Fibroblast of lung (primary cell): ENCODE data around the gene CTBP1. TPM values are rescaled to one million over a fixed set of nuclear protein-coding genes. Genes with fewer than 3 reads are reported as not detected.
A peak's percentile ranks its signal among the peaks of the same experiment; 100 is the strongest.

ENCODE experiments used
- DNase-seq, 2 donors: peaks; one replicate each; pipeline versions ENCODE4 v3.0.0 to v3.0.0-alpha.2; 2010; ENCODE audit warnings: low read depth in 2 of 2
- H2AFZ ChIP-seq: 2 replicates; pipeline ENCODE4 v1.5.1; 2012; ENCODE audit warnings: low read length, control low read depth, inconsistent platforms
- H3K27ac ChIP-seq: 2 replicates; pipeline ENCODE4 v1.5.1; 2011; ENCODE audit warnings: low read length, control low read depth; ENCODE audit not compliant: insufficient read depth
- H3K27me3 ChIP-seq: 2 replicates; pipeline ENCODE4 v1.5.1; 2011; ENCODE audit warnings: mild to moderate bottlenecking, low read length; ENCODE audit not compliant: control insufficient read depth, insufficient read depth
- H3K36me3 ChIP-seq: 2 replicates; pipeline ENCODE4 v1.5.1; 2011; ENCODE audit warnings: low read length; ENCODE audit not compliant: control insufficient read depth, insufficient read depth
- H3K4me1 ChIP-seq: 2 replicates; pipeline ENCODE4 v1.5.1; 2011; ENCODE audit warnings: low read length; ENCODE audit not compliant: control insufficient read depth, insufficient read depth; ENCODE audit errors: extremely low read depth
- H3K4me2 ChIP-seq: 2 replicates; pipeline ENCODE4 v1.5.1; 2011; ENCODE audit warnings: low read length, control low read depth; ENCODE audit not compliant: insufficient read depth; ENCODE audit errors: extremely low read depth
- H3K4me3 ChIP-seq, 4 experiments: fragments of 200-600 bp in 1 of 4; sonication (generic) in 1 of 4; replicated peaks in 1 of 4; 2 replicates each; pipeline ENCODE4 v1.5.1; 2011 to 2016; ENCODE audit warnings: low read length in 4 of 4, low read depth in 3 of 4, mild to moderate bottlenecking in 3 of 4, control low read depth in 2 of 4, inconsistent platforms in 1 of 4, mixed read lengths in 1 of 4; ENCODE audit not compliant: insufficient read depth in 1 of 4; ENCODE audit errors: control extremely low read depth in 1 of 4
- H3K79me2 ChIP-seq: 2 replicates; pipeline ENCODE4 v1.5.1; 2012; ENCODE audit warnings: mild to moderate bottlenecking, low read length, inconsistent platforms; ENCODE audit not compliant: control insufficient read depth, insufficient read depth
- H3K9ac ChIP-seq: 2 replicates; pipeline ENCODE4 v1.5.1; 2011; ENCODE audit warnings: mild to moderate bottlenecking, low read length, control low read depth; ENCODE audit not compliant: insufficient read depth
- H3K9me3 ChIP-seq: 2 replicates; pipeline ENCODE4 v1.5.1; 2012; ENCODE audit warnings: low read depth, low read length; ENCODE audit not compliant: control insufficient read depth, insufficient read depth
- H4K20me1 ChIP-seq: 2 replicates; pipeline ENCODE4 v1.5.1; 2011; ENCODE audit warnings: low read length; ENCODE audit not compliant: control insufficient read depth, insufficient read depth; ENCODE audit errors: extremely low read depth
- EZH2 ChIP-seq: IDR thresholded peaks from 2 replicates; pipeline ENCODE4 v1.5.1; 2012; ENCODE audit warnings: low read length, control low read depth, mild to moderate bottlenecking; ENCODE audit errors: missing control alignments
- polyA plus RNA-seq, 2 donors: library from polyadenylated mRNA; depleted of rRNA in 1 of 2; stranded (reverse) in 1 of 2; unstranded in 1 of 2; fragments of >200 nt; gene quantifications; 2 replicates each; pipeline ENCODE4 v1.2.1, GENCODE V29; 2011 to 2012; ENCODE audit warnings: missing spikeins in 1 of 2
- total RNA-seq: library from RNA; depleted of rRNA; stranded (reverse); fragments of >200 nt; gene quantifications from 2 replicates; pipeline ENCODE4 v1.2.1, GENCODE V29; 2014
- TF ChIP-seq, protein P1 (sequence below), 2 donors: IDR thresholded peaks in 1 of 2; conservative IDR thresholded peaks in 1 of 2; 1 replicate in 1 of 2; 2 replicates in 1 of 2; pipeline ENCODE4 v1.5.1; 2011 to 2012; ENCODE audit warnings: low read length in 2 of 2, control low read depth in 1 of 2, inconsistent platforms in 1 of 2, low read depth in 1 of 2, mild to moderate bottlenecking in 1 of 2

Gene CTBP1
- total and polyA plus RNA-seq, 2 donors (not counting 1 experiment from before 2014, with no cell fraction given) = 78.2 to 249 TPM

DNA sequence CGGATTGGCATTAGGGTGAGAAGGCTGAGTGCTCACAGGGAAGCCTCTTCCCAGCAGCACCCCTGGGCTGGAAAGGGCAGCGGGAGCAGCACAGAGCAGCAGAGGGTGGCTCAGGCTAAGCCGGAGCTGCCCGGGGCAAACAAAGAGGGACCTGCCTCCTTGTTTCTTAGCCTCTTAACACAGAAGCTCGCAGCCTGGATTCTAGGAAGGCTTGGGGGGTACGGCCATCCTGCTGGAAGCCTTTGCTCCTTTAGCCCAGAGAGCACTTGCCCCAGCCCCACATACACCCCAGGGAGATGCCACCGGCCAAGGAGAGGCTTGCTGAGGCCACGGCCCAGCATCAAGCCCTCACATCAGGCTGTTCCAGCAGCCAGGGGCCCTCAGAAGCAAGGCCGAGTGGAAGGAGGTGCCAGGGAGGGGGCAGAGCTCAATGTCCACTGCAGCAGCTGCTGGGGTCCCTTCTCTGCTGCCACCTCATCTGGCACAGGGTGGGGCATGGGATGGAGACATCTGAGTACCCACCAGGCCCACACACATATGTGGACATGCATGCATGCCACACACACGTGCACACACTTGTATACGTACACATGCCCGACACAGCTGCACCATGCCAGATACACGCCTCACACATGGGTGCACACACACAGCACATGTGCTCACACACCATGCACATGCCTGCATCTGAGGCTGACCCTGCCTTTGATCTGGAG is 56.3 kb downstream of the CTBP1 start:
- peak overlapping the region; percentile 92 for H3K27ac ChIP-seq
- DNase-seq = no peak
- peak overlapping the region; percentile 56 for H3K9ac ChIP-seq
- no peaks in the 10 kb centered on the region for H3K27me3 ChIP-seq
- peaks cover 9% of the 10 kb centered on the region for H3K36me3 ChIP-seq
- H3K9me3 ChIP-seq = no peaks in the 10 kb centered on the region
- peaks cover 28% of the 10 kb centered on the region for H3K4me1 ChIP-seq
- peak overlapping the region in 1 of 4 experiments; percentile 18 for H3K4me3 ChIP-seq
- no peaks in the 10 kb centered on the region for H4K20me1 ChIP-seq
- H3K4me2 ChIP-seq = peak overlapping the region; percentile 82
- TF ChIP-seq, protein P1, sequence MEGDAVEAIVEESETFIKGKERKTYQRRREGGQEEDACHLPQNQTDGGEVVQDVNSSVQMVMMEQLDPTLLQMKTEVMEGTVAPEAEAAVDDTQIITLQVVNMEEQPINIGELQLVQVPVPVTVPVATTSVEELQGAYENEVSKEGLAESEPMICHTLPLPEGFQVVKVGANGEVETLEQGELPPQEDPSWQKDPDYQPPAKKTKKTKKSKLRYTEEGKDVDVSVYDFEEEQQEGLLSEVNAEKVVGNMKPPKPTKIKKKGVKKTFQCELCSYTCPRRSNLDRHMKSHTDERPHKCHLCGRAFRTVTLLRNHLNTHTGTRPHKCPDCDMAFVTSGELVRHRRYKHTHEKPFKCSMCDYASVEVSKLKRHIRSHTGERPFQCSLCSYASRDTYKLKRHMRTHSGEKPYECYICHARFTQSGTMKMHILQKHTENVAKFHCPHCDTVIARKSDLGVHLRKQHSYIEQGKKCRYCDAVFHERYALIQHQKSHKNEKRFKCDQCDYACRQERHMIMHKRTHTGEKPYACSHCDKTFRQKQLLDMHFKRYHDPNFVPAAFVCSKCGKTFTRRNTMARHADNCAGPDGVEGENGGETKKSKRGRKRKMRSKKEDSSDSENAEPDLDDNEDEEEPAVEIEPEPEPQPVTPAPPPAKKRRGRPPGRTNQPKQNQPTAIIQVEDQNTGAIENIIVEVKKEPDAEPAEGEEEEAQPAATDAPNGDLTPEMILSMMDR (conservative IDR thresholded peaks at IDR 0.05 in 1 of 2, IDR thresholded peaks at IDR 0.05 in 1 of 2; ENCODE audit: low read depth in 1 of 2, low read length in 2 of 2) = no peak
- no peak for TF ChIP-seq EZH2
- H2AFZ ChIP-seq = no peak overlapping the region
- peaks cover 14% of the 10 kb centered on the region for H3K79me2 ChIP-seq

DNA sequence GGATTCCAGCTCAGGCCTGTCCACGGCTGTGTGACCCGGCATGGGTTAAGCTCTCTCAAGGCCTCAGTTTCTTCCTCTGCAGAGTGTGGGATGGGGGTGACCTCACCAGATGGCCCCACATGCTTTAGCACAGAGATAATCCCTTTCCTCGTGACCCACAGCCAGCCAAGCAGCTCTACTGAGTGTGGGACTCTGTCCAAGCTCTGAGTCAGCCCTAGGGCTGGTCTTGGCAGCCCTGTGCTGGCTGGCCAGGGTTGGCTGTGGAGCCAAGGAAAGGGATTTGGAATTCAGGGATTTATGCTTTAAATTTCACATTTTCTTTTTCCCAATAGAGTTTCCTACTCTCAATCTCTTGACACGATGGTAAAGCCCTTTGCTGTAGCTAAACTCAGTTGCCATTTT is 56.8 kb downstream of the CTBP1 start:
- H3K9me3 ChIP-seq = no peaks in the 10 kb centered on the region
- H3K27ac ChIP-seq = peak overlapping the region; percentile 92
- peaks cover 9% of the 10 kb centered on the region for H3K36me3 ChIP-seq
- peak; percentile 97 to 98 for DNase-seq
- no peaks in the 10 kb centered on the region for H4K20me1 ChIP-seq
- TF ChIP-seq EZH2 = no peak
- H2AFZ ChIP-seq = no peak overlapping the region
- H3K4me2 ChIP-seq = peak overlapping the region; percentile 82
- peak overlapping the region in 1 of 4 experiments; percentile 18 for H3K4me3 ChIP-seq
- no peaks in the 10 kb centered on the region for H3K27me3 ChIP-seq
- peak overlapping the region; percentile 56 for H3K9ac ChIP-seq
- H3K79me2 ChIP-seq = peaks cover 14% of the 10 kb centered on the region
- peaks cover 28% of the 10 kb centered on the region for H3K4me1 ChIP-seq

DNA sequence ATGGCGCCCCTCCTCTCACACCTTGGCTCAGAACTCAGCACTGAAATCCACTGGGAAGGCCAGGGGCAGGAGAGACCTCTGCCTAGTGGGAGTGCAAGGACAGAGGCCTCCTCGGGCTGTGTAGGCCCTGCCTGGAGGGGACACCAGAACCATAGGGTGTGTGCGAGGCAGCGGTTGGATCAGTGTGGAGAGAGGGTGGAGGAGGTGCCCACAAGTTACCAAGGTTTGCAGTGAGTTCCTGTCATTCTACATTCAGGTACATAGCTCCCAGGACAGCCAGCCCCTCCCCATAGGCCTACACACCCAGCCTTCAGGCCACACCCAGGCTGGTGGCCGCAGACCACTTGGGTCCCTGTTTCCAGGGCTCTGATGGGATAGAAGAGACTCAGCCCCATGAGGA is 57.3 kb downstream of the CTBP1 start:
- peak overlapping the region; percentile 36 for H3K4me2 ChIP-seq
- peak overlapping the region; percentile 92 for H3K27ac ChIP-seq
- peak overlapping the region; percentile 18 for H3K9ac ChIP-seq

More for the DNA sequence above, 57.3 kb downstream of the CTBP1 start:
- TF ChIP-seq, protein P1 (conservative IDR thresholded peaks at IDR 0.05 in 1 of 2, IDR thresholded peaks at IDR 0.05 in 1 of 2; ENCODE audit: low read depth in 1 of 2, low read length in 2 of 2) = no peak
- TF ChIP-seq EZH2 = no peak
- H3K4me1 ChIP-seq = peaks cover 30% of the 10 kb centered on the region
- H3K4me3 ChIP-seq = no peak overlapping the region
- no peak overlapping the region for H2AFZ ChIP-seq
- DNase-seq = no peak
- H3K36me3 ChIP-seq = peaks cover 6% of the 10 kb centered on the region
- H4K20me1 ChIP-seq = no peaks in the 10 kb centered on the region
- no peaks in the 10 kb centered on the region for H3K9me3 ChIP-seq
- no peaks in the 10 kb centered on the region for H3K27me3 ChIP-seq
- H3K79me2 ChIP-seq = peaks cover 14% of the 10 kb centered on the region
